Activated CD8-positive, alpha-beta T cell treated with anti-CD3 and anti-CD28 coated beads, Interleukin-2, amount 10 ng/mL, durations not matched to agents 7 days and 5 days (primary cell): ENCODE data around the gene TIE1. TPM values are rescaled to one million over a fixed set of nuclear protein-coding genes. Genes with fewer than 3 reads are reported as not detected.

Source experiments
- ATAC-seq: fragments of 150-1000 bp; cut with Tn5 transposase; one replicate; pipeline ENCODE4 v1.10.0; 2021; ENCODE audit warnings: moderate library complexity
- CTCF ChIA-PET: fragments of 350-600 bp; sonication (Branson Sonifier 250); formaldehyde crosslinking; loops from one replicate; lab custom pipeline; 2021; ENCODE audit warnings: antibody characterized with exemption; lab: Charles Lee
- POLR2A ChIA-PET: fragments of 350-600 bp; sonication (Branson Sonifier 250); formaldehyde crosslinking; loops from one replicate; lab custom pipeline; 2021; ENCODE audit warnings: antibody characterized with exemption; lab: Charles Lee
- DNase-seq: peaks from one replicate; pipeline ENCODE4 v3.0.0-alpha.2; 2020
- H3K27ac Mint-ChIP-seq: one replicate; pipeline ENCODE4 v1.8.0; 2021; ENCODE audit warnings: mild to moderate bottlenecking, mixed read lengths
- H3K27me3 Mint-ChIP-seq: one replicate; pipeline ENCODE4 v1.8.0; 2021; ENCODE audit warnings: low read depth, mixed read lengths
- H3K36me3 Mint-ChIP-seq: one replicate; pipeline ENCODE4 v1.8.0; 2021; ENCODE audit warnings: low read depth, mixed read lengths
- H3K4me1 Mint-ChIP-seq: one replicate; pipeline ENCODE4 v1.8.0; 2021; ENCODE audit warnings: low read depth, mixed read lengths
- H3K4me3 Mint-ChIP-seq: one replicate; pipeline ENCODE4 v1.8.0; 2021; ENCODE audit warnings: mild to moderate bottlenecking, mixed read lengths
- H3K9me3 Mint-ChIP-seq: one replicate; pipeline ENCODE4 v1.8.0; 2022; ENCODE audit warnings: mixed read lengths; ENCODE audit not compliant: insufficient read depth
- total RNA-seq, 2 experiments: library from RNA; stranded (reverse); gene quantifications; one replicate each; pipeline ENCODE4 v1.2.3, GENCODE V29; 2021

TIE1 gene
- total RNA-seq, 2 experiments from 2014 or later, result 0.53 to 1.3 TPM

DNA sequence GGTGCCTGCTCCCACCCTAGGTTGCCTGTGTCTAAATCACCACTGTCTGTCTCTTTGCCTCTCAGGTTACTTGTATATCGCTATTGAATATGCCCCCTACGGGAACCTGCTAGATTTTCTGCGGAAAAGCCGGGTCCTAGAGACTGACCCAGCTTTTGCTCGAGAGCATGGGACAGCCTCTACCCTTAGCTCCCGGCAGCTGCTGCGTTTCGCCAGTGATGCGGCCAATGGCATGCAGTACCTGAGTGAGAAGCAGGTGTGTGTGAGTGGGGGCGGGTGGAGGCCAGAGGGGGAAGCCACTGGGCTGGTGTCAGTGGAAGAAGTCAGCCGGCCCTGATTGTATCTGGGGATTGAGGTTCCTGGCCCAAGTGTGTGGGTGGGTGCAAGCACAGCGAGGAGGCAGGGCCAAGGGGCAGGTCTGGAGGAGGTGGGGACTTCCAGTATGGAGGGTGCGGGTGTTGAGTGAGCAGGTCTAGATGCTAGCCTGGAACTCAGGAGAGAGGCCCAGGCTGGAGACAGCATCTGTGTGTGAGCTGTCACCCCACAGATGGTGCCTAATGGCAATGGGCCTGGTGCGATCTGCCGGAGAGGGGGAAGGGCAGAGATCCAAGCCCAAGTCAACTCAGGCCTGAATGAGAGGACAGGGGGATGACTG, 17.2 kb downstream of the TIE1 start:
- POLR2A ChIA-PET, result no interaction called here
- Mint-ChIP-seq H3K9me3 (no peaks in the 10 kb centered on the region), H3K27ac (no peak overlapping the region), H3K4me3 (no peak overlapping the region), H3K4me1 (no peaks in the 10 kb centered on the region), H3K27me3 (no peaks in the 10 kb centered on the region), H3K36me3 (no peaks in the 10 kb centered on the region)
- ATAC-seq (no peak), DNase-seq (no peak)
- CTCF ChIA-PET, result no interaction called here

DNA sequence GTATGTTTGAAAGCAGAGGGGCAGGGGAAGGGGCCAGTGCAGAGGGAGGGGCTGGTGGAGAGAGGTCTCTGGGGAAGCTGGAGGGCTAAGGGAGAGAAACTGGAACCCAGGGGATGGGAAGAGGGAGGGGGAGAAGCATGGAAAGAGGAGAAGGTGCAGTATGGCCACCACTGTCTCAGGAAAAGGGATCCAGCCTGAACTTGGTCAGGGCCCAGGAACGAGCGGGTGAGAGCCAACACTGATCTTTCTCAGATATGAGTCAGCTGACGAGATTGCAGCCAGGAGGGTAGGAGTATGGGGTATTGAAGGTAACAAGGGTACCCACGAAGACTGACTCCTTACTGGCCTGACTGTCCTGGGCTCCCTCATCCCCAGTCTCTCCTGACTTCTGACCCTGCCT, 18.0 kb downstream of the TIE1 start:
- DNase-seq (no peak), ATAC-seq (no peak)
- ChIA-PET POLR2A (no interaction called here), CTCF (no interaction called here)
- H3K27me3 Mint-ChIP-seq, result no peaks in the 10 kb centered on the region
- no peak overlapping the region for H3K27ac Mint-ChIP-seq
- H3K4me1 Mint-ChIP-seq, result no peaks in the 10 kb centered on the region
- H3K4me3 Mint-ChIP-seq, result no peak overlapping the region
- H3K36me3 Mint-ChIP-seq, result no peaks in the 10 kb centered on the region
- H3K9me3 Mint-ChIP-seq, result no peaks in the 10 kb centered on the region

DNA sequence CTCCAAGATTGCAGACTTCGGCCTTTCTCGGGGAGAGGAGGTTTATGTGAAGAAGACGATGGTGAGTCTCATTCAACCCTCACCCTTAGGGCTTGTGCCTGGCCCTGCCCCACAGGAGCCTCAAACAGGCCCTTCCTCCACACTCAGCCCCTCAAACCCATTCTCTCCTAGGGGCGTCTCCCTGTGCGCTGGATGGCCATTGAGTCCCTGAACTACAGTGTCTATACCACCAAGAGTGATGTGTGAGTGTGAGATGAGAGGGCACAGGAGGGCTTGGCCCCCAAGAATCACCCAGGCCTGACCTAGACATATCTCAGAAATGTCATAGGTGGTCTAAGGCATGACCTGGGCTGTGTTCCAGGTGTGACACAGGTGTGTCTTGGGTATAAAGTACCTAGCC, 18.5 kb downstream of the TIE1 start:
- Mint-ChIP-seq H3K36me3 (no peaks in the 10 kb centered on the region), H3K27ac (no peak overlapping the region), H3K4me1 (no peaks in the 10 kb centered on the region), H3K4me3 (no peak overlapping the region), H3K27me3 (no peaks in the 10 kb centered on the region), H3K9me3 (no peaks in the 10 kb centered on the region)
- CTCF ChIA-PET, result no interaction called here
- POLR2A ChIA-PET, result no interaction called here
- DNase-seq, result no peak
- no peak for ATAC-seq

DNA sequence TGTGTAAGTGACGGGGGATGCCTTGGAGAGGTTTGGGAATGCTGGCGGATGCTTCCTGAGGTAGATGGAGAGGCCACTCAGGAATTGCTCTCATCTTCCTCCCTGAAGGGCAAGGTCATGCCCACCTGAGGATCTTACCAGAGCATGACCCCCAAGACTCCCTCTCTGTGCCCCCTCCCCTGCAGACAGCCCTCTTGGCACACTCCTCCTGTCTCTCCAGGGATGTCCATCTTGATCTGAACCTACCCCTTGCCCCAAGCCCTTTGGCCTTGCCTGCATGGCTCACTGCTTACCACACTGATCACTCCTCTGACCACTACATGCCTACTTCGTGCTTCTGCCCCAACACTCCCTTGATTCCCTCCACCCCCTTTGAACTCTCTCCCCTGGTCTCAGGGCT, 19.0 kb downstream of the TIE1 start:
- H3K9me3 Mint-ChIP-seq, result peaks cover 3% of the 10 kb centered on the region
- H3K4me1 Mint-ChIP-seq, result peaks cover 3% of the 10 kb centered on the region
- H3K27ac Mint-ChIP-seq, result no peak overlapping the region
- H3K36me3 Mint-ChIP-seq, result peaks cover 2% of the 10 kb centered on the region
- H3K27me3 Mint-ChIP-seq, result no peaks in the 10 kb centered on the region
- POLR2A ChIA-PET, result no interaction called here
- ATAC-seq (no peak), DNase-seq (no peak)
- no peak overlapping the region for H3K4me3 Mint-ChIP-seq
- CTCF ChIA-PET, result no interaction called here

DNA sequence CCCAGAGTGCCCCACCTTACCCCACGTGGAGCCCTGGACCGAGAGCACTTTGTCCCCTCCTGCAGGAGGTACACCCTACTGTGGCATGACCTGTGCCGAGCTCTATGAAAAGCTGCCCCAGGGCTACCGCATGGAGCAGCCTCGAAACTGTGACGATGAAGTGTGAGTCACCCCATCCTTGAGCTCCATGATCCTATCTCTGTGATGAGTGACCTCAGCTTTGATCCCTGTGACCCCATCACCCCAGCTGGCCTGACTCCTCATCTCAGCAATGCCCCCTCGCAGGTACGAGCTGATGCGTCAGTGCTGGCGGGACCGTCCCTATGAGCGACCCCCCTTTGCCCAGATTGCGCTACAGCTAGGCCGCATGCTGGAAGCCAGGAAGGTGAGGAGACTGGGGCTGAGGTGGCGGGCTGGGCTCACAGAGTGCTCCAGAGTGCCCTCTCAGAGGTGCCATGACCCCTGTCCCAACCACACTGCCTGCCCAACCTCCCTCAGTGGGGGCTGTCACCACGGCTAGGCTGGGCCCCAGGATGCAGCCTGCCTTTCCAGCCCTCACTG, 20.6 kb downstream of the TIE1 start:
- DNase-seq (no peak), ATAC-seq (no peak)
- Mint-ChIP-seq H3K27ac (no peak overlapping the region), H3K4me1 (peaks cover 3% of the 10 kb centered on the region), H3K4me3 (no peak overlapping the region), H3K27me3 (no peaks in the 10 kb centered on the region), H3K9me3 (peaks cover 15% of the 10 kb centered on the region), H3K36me3 (peaks cover 6% of the 10 kb centered on the region)
- CTCF ChIA-PET, result no interaction called here
- POLR2A ChIA-PET, result no interaction called here

DNA sequence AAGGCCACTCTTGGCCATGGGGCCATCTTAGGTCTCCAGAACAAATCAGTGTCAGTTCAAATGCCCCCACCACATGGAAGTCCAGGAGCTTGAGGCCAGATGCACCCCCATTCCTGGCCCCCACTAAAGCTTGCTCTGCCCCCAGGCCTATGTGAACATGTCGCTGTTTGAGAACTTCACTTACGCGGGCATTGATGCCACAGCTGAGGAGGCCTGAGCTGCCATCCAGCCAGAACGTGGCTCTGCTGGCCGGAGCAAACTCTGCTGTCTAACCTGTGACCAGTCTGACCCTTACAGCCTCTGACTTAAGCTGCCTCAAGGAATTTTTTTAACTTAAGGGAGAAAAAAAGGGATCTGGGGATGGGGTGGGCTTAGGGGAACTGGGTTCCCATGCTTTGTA, 21.7 kb downstream of the TIE1 start:
- ChIA-PET CTCF (no interaction called here), POLR2A (no interaction called here)
- H3K27ac Mint-ChIP-seq, result no peak overlapping the region
- peaks cover 17% of the 10 kb centered on the region for H3K9me3 Mint-ChIP-seq
- no peak overlapping the region for H3K4me3 Mint-ChIP-seq
- ATAC-seq (no peak), DNase-seq (no peak)
- H3K36me3 Mint-ChIP-seq, result peaks cover 6% of the 10 kb centered on the region
- H3K4me1 Mint-ChIP-seq, result peaks cover 3% of the 10 kb centered on the region
- no peaks in the 10 kb centered on the region for H3K27me3 Mint-ChIP-seq

DNA sequence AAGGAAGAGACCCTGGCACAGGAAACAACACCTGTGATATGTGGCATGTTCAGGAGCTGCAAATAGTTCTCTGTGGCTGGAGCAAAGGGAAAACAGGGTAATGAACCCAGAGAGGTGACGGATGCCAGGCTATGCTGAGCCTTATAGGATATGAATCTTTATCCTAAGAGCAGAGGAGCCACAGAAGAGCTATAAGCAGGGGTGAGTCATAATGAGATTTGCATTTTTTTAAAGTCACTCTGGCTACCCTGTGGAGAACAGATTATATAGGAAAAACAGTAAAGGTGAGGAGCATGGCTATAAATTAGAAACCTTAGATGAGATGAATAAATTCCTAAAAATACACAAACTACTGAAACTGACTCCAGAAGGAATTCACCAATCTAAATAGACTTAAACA, 24.0 kb downstream of the TIE1 start:
- POLR2A ChIA-PET, result no interaction called here

DNA sequence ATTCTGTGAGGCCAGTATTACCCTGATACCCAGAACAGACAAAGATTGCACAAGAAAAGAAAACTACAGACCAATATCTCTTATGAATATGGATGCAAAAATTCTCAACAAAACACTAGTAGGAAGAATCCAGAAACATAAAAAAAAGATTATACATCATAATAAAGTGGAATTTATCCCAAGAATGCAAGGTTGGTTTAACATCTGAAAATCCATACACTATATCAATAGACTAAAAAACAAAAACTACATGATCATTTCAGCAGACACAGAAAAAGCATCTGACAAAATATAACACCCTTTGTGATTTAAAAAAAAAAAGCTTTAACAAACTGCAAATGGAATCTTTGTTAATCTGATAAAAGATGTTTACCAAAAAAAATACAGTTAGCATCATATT, 24.6 kb downstream of the TIE1 start:
- POLR2A ChIA-PET, result no interaction called here
- no peak for DNase-seq
- H3K4me1 Mint-ChIP-seq, result peaks cover 11% of the 10 kb centered on the region
- H3K27me3 Mint-ChIP-seq, result no peaks in the 10 kb centered on the region
- no peak overlapping the region for H3K4me3 Mint-ChIP-seq
- peaks cover 6% of the 10 kb centered on the region for H3K36me3 Mint-ChIP-seq
- CTCF ChIA-PET, result no interaction called here
- peaks cover 21% of the 10 kb centered on the region for H3K9me3 Mint-ChIP-seq
- no peak for ATAC-seq
- no peak overlapping the region for H3K27ac Mint-ChIP-seq

More for the DNA sequence above, 24.0 kb downstream of the TIE1 start:
- Mint-ChIP-seq H3K36me3 (peaks cover 6% of the 10 kb centered on the region), H3K27ac (no peak overlapping the region), H3K27me3 (no peaks in the 10 kb centered on the region), H3K9me3 (peaks cover 21% of the 10 kb centered on the region), H3K4me3 (no peak overlapping the region), H3K4me1 (peaks cover 5% of the 10 kb centered on the region)
- CTCF ChIA-PET, result no interaction called here
- DNase-seq, result no peak
- no peak for ATAC-seq

DNA sequence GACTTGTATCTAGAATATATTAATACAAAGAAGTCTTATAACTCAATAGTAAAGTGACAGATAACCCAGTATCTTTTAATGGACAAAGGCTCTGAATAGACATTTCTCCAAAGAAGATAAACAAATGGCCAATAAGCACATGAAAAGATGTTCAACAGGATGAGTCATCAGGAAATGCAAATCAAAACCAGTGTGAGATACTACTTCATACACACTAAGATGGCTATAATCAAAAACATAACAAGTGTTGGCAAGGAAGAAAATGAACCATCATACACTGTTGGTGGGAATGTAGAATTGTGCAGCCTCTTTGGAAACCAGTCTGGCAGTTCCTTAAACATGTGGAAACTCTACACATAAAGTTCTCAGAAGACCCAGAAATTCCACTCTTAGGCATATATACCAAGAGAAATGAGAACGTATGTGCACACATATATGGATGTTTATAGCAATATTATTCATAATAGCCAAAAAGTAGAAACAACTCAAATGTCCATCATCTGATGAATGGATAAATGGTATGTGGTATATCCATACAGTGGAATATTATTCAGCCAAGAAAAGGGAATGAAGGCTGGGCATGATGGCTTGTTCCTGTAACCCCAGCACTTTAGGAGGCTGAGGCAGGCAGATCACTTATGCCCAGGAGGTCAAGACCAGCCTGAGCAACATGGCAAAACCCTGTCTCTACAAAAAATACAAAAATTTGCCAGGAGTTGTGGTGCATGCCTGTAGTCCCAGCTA, 26.9 kb downstream of the TIE1 start:
- H3K27me3 Mint-ChIP-seq, result no peaks in the 10 kb centered on the region
- ATAC-seq, result no peak
- CTCF ChIA-PET, result no interaction called here

DNA sequence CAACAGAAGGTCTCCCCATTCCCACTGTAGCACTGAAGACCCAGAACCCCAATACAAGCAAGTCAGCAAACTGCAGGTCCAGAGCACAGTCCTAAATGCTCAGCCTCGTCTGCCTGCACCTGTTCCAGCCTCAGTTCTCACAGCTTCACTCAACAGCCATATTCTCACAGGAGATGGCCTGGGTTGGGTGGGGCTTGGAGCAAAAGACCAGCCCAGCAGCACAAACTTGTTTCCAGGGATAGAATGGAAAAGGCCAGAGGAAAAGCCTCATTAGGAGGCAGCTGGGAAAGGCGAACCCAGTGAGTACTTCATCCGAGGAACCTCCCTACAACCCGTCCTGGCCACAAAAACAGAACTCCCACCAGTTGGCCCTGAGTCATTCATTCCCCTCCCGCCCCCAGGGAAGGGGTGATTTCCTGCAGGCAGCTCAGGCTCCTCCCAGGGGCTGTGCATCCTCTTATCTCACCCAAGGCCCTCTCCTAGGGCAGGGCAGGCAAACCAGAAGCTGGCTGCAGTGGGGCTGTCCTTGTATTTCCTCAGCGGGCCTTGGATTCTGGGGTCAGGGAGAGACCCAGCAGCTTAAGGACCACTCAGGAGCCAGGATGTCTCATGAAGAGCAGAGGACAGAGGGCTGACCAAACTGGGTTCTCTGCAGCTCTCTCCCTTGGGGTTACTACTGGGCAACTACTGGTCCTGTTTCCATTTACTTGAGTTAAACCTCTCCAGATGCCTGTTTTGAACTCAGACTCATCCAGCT, 29.4 kb downstream of the TIE1 start:
- ChIA-PET CTCF (interaction anchor here (1.7 kb wide), 1 partner anchor 84 kb away, joined by 4 read pairs; no protein-coding TSS in a partner anchor), POLR2A (interaction anchor here (0.7 kb wide), 1 partner anchor 44 kb away, joined by 3 read pairs; no protein-coding TSS in a partner anchor)
- Mint-ChIP-seq H3K27me3 (no peaks in the 10 kb centered on the region), H3K27ac (no peak overlapping the region), H3K4me3 (no peak overlapping the region), H3K36me3 (peaks cover 2% of the 10 kb centered on the region), H3K9me3 (peaks cover 13% of the 10 kb centered on the region), H3K4me1 (peaks cover 10% of the 10 kb centered on the region)
- ATAC-seq (no peak), DNase-seq (no peak)

More for the DNA sequence above, 26.9 kb downstream of the TIE1 start:
- Mint-ChIP-seq H3K9me3 (peaks cover 21% of the 10 kb centered on the region), H3K27ac (no peak overlapping the region), H3K4me1 (peaks cover 13% of the 10 kb centered on the region), H3K4me3 (no peak overlapping the region), H3K36me3 (peaks cover 6% of the 10 kb centered on the region)
- DNase-seq, result no peak
- POLR2A ChIA-PET, result no interaction called here

DNA sequence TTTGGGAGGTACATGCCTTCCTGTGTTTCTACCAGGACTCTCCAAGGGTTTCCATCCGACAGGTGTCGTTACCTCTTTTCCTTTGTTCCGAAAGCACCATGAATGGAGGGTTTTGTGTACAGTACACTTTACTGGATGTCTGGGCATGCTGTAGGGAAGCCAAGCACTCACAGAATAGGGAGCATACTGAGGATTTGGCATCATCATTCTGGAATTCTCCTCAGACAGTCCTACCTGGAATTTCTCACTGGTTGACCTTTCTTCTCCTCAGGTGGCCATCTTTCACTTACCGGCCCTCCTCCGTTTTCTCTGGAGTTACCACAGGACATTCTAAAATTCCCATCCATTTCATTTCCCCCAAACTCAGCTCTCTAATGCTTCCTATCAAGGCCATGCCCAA, 30.9 kb downstream of the TIE1 start:
- no peaks in the 10 kb centered on the region for H3K27me3 Mint-ChIP-seq
- no peaks in the 10 kb centered on the region for H3K36me3 Mint-ChIP-seq
- no peak for ATAC-seq
- POLR2A ChIA-PET, result no interaction called here
- H3K4me1 Mint-ChIP-seq, result peaks cover 10% of the 10 kb centered on the region
- no peak for DNase-seq
- no peak overlapping the region for H3K27ac Mint-ChIP-seq
- H3K9me3 Mint-ChIP-seq, result peaks cover 6% of the 10 kb centered on the region
- no peak overlapping the region for H3K4me3 Mint-ChIP-seq
- CTCF ChIA-PET, result no interaction called here
